Heart right ventricle (tissue), 16 donors: ENCODE data around the gene GLYR1. TPM values are rescaled to one million over a fixed set of nuclear protein-coding genes. Genes with fewer than 3 reads are reported as not detected.

Experiments
- ATAC-seq, 8 donors: fragments of 200-7000 bp; cut with Tn5 transposase; one replicate each; pipeline ENCODE4 v1.9.1; 2020; ENCODE audit warnings: mild to moderate bottlenecking in 8 of 8, moderate library complexity in 8 of 8, moderate number of reproducible peaks in 1 of 8
- DNase-seq, 2 donors: peaks; one replicate each; pipeline ENCODE4 v3.0.0-alpha.2; 2020
- H3K27ac ChIP-seq, 10 donors: fragments of 200-600 bp; sonication (generic) in 2 of 10; one replicate each; pipeline versions ENCODE4 v1.5.0 to v1.8.0; 2020 to 2022; ENCODE audit warnings: mild to moderate bottlenecking in 3 of 10
- H3K27me3 ChIP-seq, 7 donors: fragments of 200-600 bp; one replicate each; pipeline ENCODE4 v1.8.0; 2021 to 2022; ENCODE audit warnings: mild to moderate bottlenecking in 2 of 7
- H3K36me3 ChIP-seq, 9 donors: fragments of 200-600 bp; sonication (generic) in 1 of 9; one replicate each; pipeline versions ENCODE4 v1.5.0 to v1.8.0; 2020 to 2022; ENCODE audit warnings: mild to moderate bottlenecking in 2 of 9
- H3K4me1 ChIP-seq, 9 donors: fragments of 200-600 bp; sonication (generic) in 1 of 9; one replicate each; pipeline versions ENCODE4 v1.5.0 to v1.8.0; 2020 to 2022; ENCODE audit warnings: mild to moderate bottlenecking in 4 of 9
- H3K4me3 ChIP-seq, 10 donors: fragments of 200-600 bp; sonication (generic) in 2 of 10; one replicate each; pipeline versions ENCODE4 v1.5.0 to v1.8.0; 2020 to 2022; ENCODE audit warnings: mild to moderate bottlenecking in 7 of 10, moderate library complexity in 2 of 10
- H3K9me3 ChIP-seq, 11 donors: fragments of 200-600 bp in 10 of 11; sonication (generic) in 2 of 11; one replicate each; pipeline versions ENCODE4 v1.5.0 to v1.8.0; 2013 to 2022; ENCODE audit warnings: mild to moderate bottlenecking in 2 of 11, control low read depth in 1 of 11, moderate library complexity in 1 of 11
- WGBS, 2 donors: extraction: QIAGEN DNeasy Blood & Tissue Kit; methylation state at CpG; one replicate each; pipeline ENCODE4 v1.1.7; 2013; ENCODE audit warnings: inconsistent platforms in 1 of 2; 5-methylcytosine and 5-hydroxymethylcytosine counted together
- intact Hi-C, 10 donors: fragments of 100-400 bp; cut with DNase I; formaldehyde crosslinking; loops; one replicate each; pipeline versions ENCODE4 v1.11.1 to v1.14.2; 2022
- polyA plus RNA-seq, 2 donors: library from polyadenylated mRNA; stranded (reverse); fragments of 200-250 nt; gene quantifications; one replicate each; pipeline ENCODE4 v1.2.3, GENCODE V29; 2013
- total RNA-seq, 10 donors: library from RNA; stranded (reverse); fragmentation: NEBNext Ultra II Directional in 3 of 10; extraction: Animal tissue kit (Norgen Biotek cat#: 25700) in 3 of 10; gene quantifications; one replicate each; pipeline versions ENCODE4 v1.2.1 to v1.2.4, GENCODE V29; 2021 to 2023
- TF ChIP-seq, protein P1 (sequence below), 9 donors: fragments of 200-600 bp; sonication (generic) in 2 of 9; IDR thresholded peaks; one replicate each; pipeline versions ENCODE4 v1.5.0 to v1.8.0; 2021 to 2022; ENCODE audit warnings: antibody characterized with exemption in 9 of 9, mild to moderate bottlenecking in 5 of 9, moderate library complexity in 1 of 9
- donor health status: Arrhythmogenic right ventricular cardiomyopathy.
- donor health status: ischemic (EF 13 %, LVEDD 7.1; RV severe dilation, severe dysfunction).
- donor health status: healthy with polysubstance abuse.
- donor health status: DM: no; HTN: yes; CAD: no.
- donor health status: DM: no; HTN: no; CAD: no.
- donor health status: ischemic (EF 25% LVEDD 6.9; RV normal size, moderate dysfunction).
- donor health status: ischemic (EF 25% LVEDD 5.7; RV mildly dilated, moderate dysfunction).
- donor health status: healthy.
- donor health status: DM: yes; HTN: yes; CAD: no.
- donor health status: Ischemic cardiomyopathy.
- donor health status: ischemic (EF 35%, LVEDD 5.7; RV mildly dilated, moderate dysfunction).
- donor health status: nonischemic (EF 11% LVEDD 7.7; RV severe dilation, severe dysfunction).
- donor health status: DM: yes; HTN: yes; CAD: no.
- donor health status: PGD.
- donor health status: ischemic (EF 29% LVEDD 5.4; RV normal size, mild dysfunction).
- donor health status: nonischemic (EF 23%, LVEDD 6.1; RV moderate dilation, normal function).

Gene GLYR1
- total and polyA plus RNA-seq, 12 donors: 36.5 to 105 (median 73.3) TPM

DNA sequence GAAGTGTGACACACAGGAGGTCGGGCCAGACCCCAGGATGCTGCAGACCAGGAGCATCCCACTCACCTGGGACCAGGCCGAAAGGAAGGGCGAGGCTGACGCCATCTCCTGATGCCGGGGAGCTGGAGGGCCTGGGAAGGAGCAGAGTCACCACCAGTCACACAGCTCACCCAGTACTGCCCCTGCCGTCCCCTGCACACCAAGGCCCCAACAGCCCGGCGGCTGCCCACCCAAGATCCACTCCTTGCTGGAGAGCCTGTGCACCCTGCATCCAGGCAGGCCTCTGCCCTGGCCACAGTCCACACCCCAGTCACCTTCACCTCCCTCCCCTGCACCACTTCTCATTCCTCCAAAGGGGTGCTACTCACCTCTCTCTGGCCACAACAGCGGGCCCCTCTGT is 84.9 kb downstream of the GLYR1 start:
- Histone ChIP-seq H3K4me1 (peaks cover 5 to 30% (median 18%) of the 10 kb centered on the region in 9 donors), H3K36me3 (peaks cover 5 to 82% (median 42%) of the 10 kb centered on the region in 9 donors), H3K9me3 (no peaks in the 10 kb centered on the region), H3K4me3 (no peak overlapping the region), H3K27me3 (no peaks in the 10 kb centered on the region), H3K27ac (no peak overlapping the region)
- intact Hi-C loops: no loop called here
- TF ChIP-seq, protein P1, sequence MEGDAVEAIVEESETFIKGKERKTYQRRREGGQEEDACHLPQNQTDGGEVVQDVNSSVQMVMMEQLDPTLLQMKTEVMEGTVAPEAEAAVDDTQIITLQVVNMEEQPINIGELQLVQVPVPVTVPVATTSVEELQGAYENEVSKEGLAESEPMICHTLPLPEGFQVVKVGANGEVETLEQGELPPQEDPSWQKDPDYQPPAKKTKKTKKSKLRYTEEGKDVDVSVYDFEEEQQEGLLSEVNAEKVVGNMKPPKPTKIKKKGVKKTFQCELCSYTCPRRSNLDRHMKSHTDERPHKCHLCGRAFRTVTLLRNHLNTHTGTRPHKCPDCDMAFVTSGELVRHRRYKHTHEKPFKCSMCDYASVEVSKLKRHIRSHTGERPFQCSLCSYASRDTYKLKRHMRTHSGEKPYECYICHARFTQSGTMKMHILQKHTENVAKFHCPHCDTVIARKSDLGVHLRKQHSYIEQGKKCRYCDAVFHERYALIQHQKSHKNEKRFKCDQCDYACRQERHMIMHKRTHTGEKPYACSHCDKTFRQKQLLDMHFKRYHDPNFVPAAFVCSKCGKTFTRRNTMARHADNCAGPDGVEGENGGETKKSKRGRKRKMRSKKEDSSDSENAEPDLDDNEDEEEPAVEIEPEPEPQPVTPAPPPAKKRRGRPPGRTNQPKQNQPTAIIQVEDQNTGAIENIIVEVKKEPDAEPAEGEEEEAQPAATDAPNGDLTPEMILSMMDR (IDR thresholded peaks at IDR 0.05): no peak
- no peak for DNase-seq
- 88 to 95% methylated on average over 9 of the region's 9 CpGs for WGBS, 2 donors
- ATAC-seq: no peak

DNA sequence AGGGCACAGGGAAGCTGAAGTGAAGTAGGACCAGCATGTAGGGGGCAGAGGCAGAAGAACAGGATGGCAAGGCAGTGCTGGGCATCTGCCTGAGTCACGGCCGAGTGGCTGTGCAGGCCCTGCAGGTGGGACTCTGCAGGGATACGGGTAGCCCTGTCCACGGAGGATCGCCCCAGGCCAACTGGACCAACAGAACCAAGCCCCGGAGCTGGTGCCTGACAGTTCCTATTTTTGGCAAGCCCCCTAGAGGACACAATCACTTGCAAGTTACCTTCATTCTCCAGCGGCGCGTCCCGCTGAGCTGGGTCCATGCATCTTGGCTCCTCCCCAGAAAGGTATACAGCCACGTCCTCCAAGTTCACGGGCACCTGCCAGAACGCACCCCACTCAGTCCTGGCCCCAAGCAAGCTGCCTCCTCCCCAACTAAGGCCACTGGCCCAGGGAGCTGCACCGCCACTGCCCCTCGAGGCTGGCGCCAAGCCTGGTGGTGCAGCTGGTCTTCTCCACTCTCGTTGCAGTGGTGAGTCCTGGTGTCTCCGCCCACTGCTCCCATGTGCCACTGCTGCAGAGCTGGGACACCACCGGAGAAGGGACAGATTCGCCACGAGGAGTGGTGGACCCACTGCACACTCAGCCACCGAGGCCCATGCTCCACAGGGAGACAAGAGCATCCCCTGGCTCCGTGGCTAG is 86.7 kb downstream of the GLYR1 start:
- DNase-seq (no peak), ATAC-seq (no peak)
- Histone ChIP-seq H3K4me1 (peaks cover 0 to 16% (median 5%) of the 10 kb centered on the region in 9 donors), H3K4me3 (no peak overlapping the region), H3K36me3 (peaks cover 5 to 97% (median 49%) of the 10 kb centered on the region in 9 donors), H3K27me3 (no peaks in the 10 kb centered on the region), H3K9me3 (no peaks in the 10 kb centered on the region), H3K27ac (no peak overlapping the region)
- 90 to 91% methylated on average over 23 of the region's 23 CpGs for WGBS, 2 donors
- TF ChIP-seq, protein P1 (IDR thresholded peaks at IDR 0.05): no peak
- intact Hi-C loops: no loop called here

DNA sequence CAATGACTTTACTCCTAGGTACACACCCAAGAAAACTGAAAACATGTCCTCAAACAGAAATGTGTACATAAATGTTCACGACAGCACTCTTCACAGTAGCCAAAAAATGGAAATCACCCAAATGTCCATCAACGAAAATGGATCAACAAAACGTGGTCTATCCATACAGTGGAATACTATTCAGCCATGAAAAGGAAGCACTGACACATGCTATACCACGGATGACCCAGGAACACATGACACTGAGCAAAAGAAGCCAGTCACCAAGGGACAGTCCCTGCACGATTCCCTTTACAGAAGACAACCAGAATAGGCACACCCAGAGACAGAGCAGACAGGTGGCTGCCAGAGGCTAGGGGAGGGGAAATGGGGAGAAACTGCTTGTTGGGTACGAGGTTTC is 91.4 kb downstream of the GLYR1 start:
- Histone ChIP-seq H3K27ac (no peak overlapping the region), H3K27me3 (no peaks in the 10 kb centered on the region), H3K4me1 (no peaks in the 10 kb centered on the region), H3K9me3 (peaks cover 0 to 7% (median 0%) of the 10 kb centered on the region in 11 donors), H3K36me3 (peaks cover 3 to 100% (median 65%) of the 10 kb centered on the region in 9 donors), H3K4me3 (no peak overlapping the region)
- ATAC-seq (no peak), DNase-seq (no peak)
- intact Hi-C loops: no loop called here
- WGBS, 2 donors: 97 to 100% methylated on average over 6 of the region's 6 CpGs
- TF ChIP-seq, protein P1 (IDR thresholded peaks at IDR 0.05): no peak

DNA sequence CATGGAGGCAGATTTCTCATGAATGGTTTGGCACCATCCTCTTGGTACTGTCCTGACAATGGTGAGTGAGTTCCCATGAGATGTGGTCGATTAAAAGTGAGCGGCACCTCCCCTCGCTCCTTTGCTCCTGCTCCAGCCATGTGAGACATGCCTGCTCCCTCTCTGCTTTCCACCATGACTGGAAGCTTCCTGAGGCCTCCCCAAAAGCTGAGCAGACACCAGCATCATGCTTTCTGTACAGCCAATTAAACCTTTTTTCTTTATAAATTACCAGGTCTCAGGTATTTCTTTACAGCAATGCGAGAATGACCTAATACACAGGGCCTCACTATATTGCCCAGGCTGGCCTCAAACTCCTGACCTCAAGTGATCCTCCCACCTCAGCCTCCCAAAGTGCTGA is 92.2 kb downstream of the GLYR1 start:
- Histone ChIP-seq H3K36me3 (peaks cover 0 to 100% (median 58%) of the 10 kb centered on the region in 9 donors), H3K27ac (no peak overlapping the region), H3K9me3 (peaks cover 0 to 7% (median 0%) of the 10 kb centered on the region in 11 donors), H3K4me3 (no peak overlapping the region), H3K4me1 (no peaks in the 10 kb centered on the region), H3K27me3 (no peaks in the 10 kb centered on the region)
- 98 to 99% methylated on average over 4 of the region's 4 CpGs for WGBS, 2 donors
- intact Hi-C loops: no loop called here
- DNase-seq (no peak), ATAC-seq (no peak)
- TF ChIP-seq, protein P1 (IDR thresholded peaks at IDR 0.05): no peak
